Glutamatergic neuron (in vitro differentiated cells): ENCODE data around the gene HHATL. TPM values are rescaled to one million over a fixed set of nuclear protein-coding genes. Genes with fewer than 3 reads are reported as not detected.

Experiments used
- DNase-seq: peaks from one replicate; pipeline ENCODE4 v3.0.0; 2022
- H3K27ac Mint-ChIP-seq: one replicate; pipeline ENCODE4 v1.8.0; 2020; ENCODE audit warnings: mild to moderate bottlenecking, mixed read lengths, inconsistent platforms; ENCODE audit not compliant: unreplicated experiment
- H3K27me3 Mint-ChIP-seq: one replicate; pipeline ENCODE4 v1.8.0; 2020; ENCODE audit warnings: mild to moderate bottlenecking, moderate library complexity, mixed read lengths, inconsistent platforms; ENCODE audit not compliant: unreplicated experiment
- H3K36me3 Mint-ChIP-seq: one replicate; pipeline ENCODE4 v1.8.0; 2020; ENCODE audit warnings: mild to moderate bottlenecking, mixed read lengths, inconsistent platforms; ENCODE audit not compliant: unreplicated experiment
- H3K4me1 Mint-ChIP-seq: one replicate; pipeline ENCODE4 v1.8.0; 2020; ENCODE audit warnings: mild to moderate bottlenecking, low read depth, mixed read lengths, inconsistent platforms; ENCODE audit not compliant: unreplicated experiment
- H3K4me3 Mint-ChIP-seq: one replicate; pipeline ENCODE4 v1.8.0; 2020; ENCODE audit warnings: mild to moderate bottlenecking, mixed read lengths, inconsistent platforms; ENCODE audit not compliant: unreplicated experiment
- H3K9me3 Mint-ChIP-seq: one replicate; pipeline ENCODE4 v1.8.0; 2020; ENCODE audit warnings: mild to moderate bottlenecking, moderate library complexity, mixed read lengths, inconsistent platforms; ENCODE audit not compliant: unreplicated experiment
- total RNA-seq: library from RNA; stranded (reverse); fragmentation: NEBNext Ultra II Directional; extraction: Animal tissue kit (Norgen Biotek cat#: 25700); gene quantifications from one replicate; pipeline ENCODE4 v1.2.1, GENCODE V29; 2021; ENCODE audit not compliant: unreplicated experiment
- TF ChIP-seq, protein P1 (sequence below): fragments of 200-600 bp; sonication (generic); IDR thresholded peaks from one replicate; pipeline ENCODE4 v1.5.0; 2021; ENCODE audit not compliant: partially characterized antibody, unreplicated experiment

The HHATL gene
- total RNA-seq, 1 donor from 2014 or later, result 7.6 TPM

DNA sequence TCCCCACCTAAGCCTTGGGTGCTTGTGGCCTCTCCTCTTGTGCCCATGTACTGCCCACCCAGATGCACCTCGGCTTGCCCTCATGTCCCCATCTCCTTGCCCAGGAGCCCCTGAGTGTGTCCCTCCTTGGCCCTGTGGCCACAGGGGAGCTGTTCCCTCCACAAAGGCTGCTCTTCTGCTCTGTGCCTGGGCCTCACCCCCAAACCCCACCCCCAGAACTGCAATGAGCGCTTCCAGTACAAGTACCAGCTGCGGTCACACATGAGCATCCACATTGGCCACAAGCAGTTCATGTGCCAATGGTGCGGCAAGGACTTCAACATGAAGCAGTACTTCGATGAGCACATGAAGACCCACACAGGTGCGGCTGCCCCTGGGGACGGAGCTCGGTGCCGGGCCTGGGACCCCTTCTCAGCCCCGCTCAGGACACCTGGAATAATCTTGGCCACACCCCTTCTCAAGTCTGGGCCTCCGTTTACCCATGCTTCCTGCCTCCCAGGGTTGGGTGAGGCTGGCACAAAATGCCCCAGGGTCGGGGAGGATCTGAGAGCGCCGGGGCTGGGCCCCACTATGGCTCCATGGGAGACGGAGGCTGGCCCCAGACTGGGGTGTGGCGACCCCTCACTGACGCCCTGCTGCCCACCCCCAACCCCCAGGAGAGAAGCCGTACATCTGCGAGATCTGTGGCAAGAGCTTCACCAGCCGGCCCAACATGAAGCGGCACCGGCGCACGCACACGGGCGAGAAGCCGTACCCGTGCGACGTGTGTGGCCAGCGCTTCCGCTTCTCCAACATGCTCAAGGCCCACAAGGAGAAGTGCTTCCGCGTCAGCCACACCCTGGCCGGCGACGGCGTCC is 38.8 kb downstream of the HHATL start:
- H3K27me3 Mint-ChIP-seq, result peaks cover 14% of the 10 kb centered on the region
- H3K9me3 Mint-ChIP-seq, result peaks cover 22% of the 10 kb centered on the region
- H3K36me3 Mint-ChIP-seq, result peaks cover 5% of the 10 kb centered on the region
- H3K4me1 Mint-ChIP-seq, result peaks cover 30% of the 10 kb centered on the region
- TF ChIP-seq, protein P1, sequence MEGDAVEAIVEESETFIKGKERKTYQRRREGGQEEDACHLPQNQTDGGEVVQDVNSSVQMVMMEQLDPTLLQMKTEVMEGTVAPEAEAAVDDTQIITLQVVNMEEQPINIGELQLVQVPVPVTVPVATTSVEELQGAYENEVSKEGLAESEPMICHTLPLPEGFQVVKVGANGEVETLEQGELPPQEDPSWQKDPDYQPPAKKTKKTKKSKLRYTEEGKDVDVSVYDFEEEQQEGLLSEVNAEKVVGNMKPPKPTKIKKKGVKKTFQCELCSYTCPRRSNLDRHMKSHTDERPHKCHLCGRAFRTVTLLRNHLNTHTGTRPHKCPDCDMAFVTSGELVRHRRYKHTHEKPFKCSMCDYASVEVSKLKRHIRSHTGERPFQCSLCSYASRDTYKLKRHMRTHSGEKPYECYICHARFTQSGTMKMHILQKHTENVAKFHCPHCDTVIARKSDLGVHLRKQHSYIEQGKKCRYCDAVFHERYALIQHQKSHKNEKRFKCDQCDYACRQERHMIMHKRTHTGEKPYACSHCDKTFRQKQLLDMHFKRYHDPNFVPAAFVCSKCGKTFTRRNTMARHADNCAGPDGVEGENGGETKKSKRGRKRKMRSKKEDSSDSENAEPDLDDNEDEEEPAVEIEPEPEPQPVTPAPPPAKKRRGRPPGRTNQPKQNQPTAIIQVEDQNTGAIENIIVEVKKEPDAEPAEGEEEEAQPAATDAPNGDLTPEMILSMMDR, result no peak
- H3K27ac Mint-ChIP-seq, result peak overlapping the region; percentile 75
- no peak overlapping the region for H3K4me3 Mint-ChIP-seq
- DNase-seq, result no peak

DNA sequence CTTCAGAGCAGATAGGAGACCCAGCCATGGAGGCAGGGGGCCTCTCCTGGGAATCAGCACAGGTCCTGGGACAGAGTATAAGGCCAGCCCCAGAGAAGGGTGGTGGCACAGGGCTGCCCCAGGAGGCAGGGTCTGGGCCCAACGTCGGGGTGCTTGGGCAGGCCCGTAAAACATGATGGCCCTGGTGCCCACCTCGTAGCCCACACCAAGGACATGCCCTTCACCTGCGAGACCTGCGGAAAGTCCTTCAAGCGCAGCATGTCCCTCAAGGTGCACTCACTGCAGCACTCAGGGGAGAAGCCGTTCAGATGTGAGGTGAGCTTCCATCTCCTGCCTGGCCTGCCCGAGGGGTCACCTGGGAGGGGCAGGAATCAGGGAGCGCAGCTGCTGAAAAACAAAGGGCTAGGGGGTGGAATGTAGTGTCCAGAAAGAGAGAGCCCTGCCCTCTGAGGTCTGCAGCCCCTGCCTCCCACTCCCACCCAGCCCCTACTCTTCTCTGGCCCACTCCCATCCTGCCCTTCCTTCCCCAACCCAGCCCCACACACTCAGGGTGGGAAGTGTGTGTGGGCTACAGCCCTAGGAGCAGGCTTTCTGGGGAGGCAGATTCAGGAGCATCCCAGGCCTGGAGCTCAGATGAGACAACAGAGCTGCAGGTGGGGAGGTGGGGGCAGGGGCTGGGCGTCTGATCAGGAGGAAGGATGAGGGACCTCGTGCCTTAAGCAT is 39.6 kb downstream of the HHATL start:
- Mint-ChIP-seq H3K9me3 (peaks cover 16% of the 10 kb centered on the region), H3K36me3 (peaks cover 3% of the 10 kb centered on the region), H3K4me3 (no peak overlapping the region), H3K27me3 (peaks cover 13% of the 10 kb centered on the region), H3K27ac (no peak overlapping the region), H3K4me1 (peaks cover 23% of the 10 kb centered on the region)
- TF ChIP-seq, protein P1, result no peak
- no peak for DNase-seq

DNA sequence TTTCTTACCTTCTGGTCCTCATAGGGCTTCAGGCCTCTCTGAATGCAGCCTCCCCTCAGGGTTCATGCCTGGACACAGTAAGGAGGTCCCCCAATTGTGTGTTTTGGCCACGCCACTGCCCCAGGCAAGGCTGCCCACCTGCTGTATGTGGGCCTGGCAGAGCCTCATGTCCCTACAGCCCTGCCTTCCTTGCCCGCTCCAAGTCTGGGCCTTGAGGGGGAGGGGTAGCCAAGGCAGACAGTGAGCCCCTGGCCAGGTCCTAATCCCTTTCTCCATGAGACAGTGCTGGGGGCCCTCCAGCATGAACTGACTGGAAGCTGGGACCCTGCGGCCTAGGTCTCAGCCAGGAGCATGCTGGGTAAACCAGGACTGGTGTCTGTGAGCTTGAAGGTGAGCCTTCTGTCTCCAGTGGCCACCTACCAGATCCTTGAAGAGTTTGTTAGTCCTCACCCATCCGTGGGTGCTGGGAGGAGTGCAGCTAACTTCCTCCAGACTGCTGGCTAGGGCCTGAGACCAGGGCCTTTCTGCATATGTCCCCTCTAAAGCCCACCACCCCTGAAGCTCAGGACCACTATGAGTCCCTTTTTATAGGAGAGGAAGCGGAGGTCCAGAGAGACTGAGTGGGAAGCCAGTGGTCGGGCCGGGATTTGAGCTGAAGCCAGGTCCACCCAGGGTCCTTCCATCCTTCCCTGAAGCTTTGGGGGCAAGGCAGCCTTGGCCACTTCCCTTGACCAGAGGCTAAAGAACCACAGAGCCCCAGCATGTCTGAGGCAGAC is 40.4 kb downstream of the HHATL start:
- Mint-ChIP-seq H3K27ac (no peak overlapping the region), H3K9me3 (peaks cover 9% of the 10 kb centered on the region), H3K4me3 (no peak overlapping the region), H3K27me3 (peaks cover 10% of the 10 kb centered on the region), H3K4me1 (peaks cover 19% of the 10 kb centered on the region), H3K36me3 (peaks cover 3% of the 10 kb centered on the region)
- TF ChIP-seq, protein P1, result no peak
- no peak for DNase-seq

DNA sequence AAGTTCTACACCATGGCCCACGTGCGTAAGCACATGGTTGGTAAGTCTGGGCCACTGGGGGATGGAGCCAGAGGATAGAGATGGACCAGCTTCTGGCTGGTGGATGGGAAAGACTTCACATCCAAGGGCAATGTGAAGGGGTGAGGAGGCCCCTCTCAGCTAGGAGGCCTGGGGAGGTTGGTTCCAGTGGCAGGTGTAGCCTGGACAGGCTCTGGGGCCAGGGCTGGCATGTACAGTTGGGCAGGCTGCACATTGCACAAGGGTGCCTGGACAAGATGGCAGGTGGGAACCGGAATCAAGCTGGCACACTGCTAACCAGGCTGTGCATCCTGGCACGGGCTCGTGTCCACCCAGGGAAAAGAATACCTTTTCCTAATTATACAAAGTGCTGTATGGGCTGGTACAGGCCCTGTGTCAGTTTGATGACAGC is 41.0 kb downstream of the HHATL start:
- Mint-ChIP-seq H3K36me3 (peaks cover 3% of the 10 kb centered on the region), H3K27me3 (peaks cover 10% of the 10 kb centered on the region), H3K4me3 (no peak overlapping the region), H3K4me1 (peaks cover 14% of the 10 kb centered on the region), H3K27ac (peak overlapping the region; percentile 24), H3K9me3 (peaks cover 7% of the 10 kb centered on the region)
- TF ChIP-seq, protein P1, result no peak
- no peak for DNase-seq
